Measurements from ENCODE around the gene CST6.

CST6 gene

GRCh38 chr11:65979261-65979759 is 32.5 kb upstream of the CST6 start:
- TF ChIP-seq, protein P1, sequence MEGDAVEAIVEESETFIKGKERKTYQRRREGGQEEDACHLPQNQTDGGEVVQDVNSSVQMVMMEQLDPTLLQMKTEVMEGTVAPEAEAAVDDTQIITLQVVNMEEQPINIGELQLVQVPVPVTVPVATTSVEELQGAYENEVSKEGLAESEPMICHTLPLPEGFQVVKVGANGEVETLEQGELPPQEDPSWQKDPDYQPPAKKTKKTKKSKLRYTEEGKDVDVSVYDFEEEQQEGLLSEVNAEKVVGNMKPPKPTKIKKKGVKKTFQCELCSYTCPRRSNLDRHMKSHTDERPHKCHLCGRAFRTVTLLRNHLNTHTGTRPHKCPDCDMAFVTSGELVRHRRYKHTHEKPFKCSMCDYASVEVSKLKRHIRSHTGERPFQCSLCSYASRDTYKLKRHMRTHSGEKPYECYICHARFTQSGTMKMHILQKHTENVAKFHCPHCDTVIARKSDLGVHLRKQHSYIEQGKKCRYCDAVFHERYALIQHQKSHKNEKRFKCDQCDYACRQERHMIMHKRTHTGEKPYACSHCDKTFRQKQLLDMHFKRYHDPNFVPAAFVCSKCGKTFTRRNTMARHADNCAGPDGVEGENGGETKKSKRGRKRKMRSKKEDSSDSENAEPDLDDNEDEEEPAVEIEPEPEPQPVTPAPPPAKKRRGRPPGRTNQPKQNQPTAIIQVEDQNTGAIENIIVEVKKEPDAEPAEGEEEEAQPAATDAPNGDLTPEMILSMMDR (IDR thresholded peaks at IDR 0.05; ENCODE audit: low read depth, low read length) = no peak
- no peak for DNase-seq (ENCODE audit: extremely low read depth, low read depth)

- TF ChIP-seq, protein P1 (IDR thresholded peaks at IDR 0.05; ENCODE audit: low read depth, low read length) = no peak
- no peak for DNase-seq (ENCODE audit: extremely low read depth, low read depth)
Measured at GRCh38 chr11:65981101-65981740, 30.6 kb upstream of the CST6 start.

DNA sequence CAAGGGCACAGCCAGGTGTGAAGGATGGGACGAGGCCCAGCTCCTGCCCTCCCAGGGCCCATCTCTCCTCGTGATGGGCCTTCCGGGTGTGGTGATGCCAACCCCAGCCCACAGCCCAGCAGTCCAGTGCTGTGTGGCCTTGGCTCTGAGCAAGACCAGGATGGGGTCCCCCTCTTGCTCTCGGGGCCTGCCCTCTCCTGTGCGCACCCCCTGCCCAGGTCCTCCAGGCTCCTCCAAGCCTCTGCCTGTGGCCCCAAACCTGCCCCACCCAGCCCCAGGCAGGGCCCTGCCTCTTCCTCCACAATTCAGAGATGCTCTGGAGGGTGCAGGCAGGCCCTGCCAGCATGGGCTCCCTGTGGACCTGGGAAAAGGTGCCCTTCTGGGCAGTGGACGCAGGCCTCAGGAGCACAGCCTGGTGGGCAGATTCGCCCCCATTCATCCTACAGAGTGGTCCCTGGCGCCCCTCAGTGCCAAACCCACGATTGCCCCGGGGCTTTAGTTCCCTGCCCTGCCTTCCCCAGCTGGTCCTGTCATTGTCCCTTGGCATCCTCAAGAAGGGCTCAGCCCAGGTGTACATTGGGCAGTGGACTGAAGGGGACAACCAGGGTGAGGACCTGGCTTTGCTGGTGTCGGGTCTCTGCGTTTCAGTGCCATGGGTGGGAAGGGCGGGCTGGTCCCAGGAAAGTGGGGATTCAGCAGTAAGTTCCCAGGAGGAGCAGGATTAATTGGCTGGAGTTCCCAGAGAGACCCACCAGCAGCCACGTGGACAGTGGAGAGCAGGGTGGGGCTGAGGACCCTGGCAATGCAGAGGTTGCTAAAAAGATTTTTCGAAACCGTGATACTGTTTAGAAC is 29.6 kb upstream of the CST6 start:
- TF ChIP-seq, protein P1 (IDR thresholded peaks at IDR 0.05; ENCODE audit: low read depth, low read length) = no peak
- DNase-seq (ENCODE audit: extremely low read depth, low read depth) = no peak

- no peak for DNase-seq (ENCODE audit: extremely low read depth, low read depth)
- TF ChIP-seq, protein P1 (IDR thresholded peaks at IDR 0.05; ENCODE audit: low read depth, low read length) = no peak
Measured at GRCh38 chr11:65982824-65983588, 28.8 kb upstream of the CST6 start.

- DNase-seq (ENCODE audit: extremely low read depth, low read depth) = no peak
- TF ChIP-seq, protein P1 (IDR thresholded peaks at IDR 0.05; ENCODE audit: low read depth, low read length) = no peak
Measured at GRCh38 chr11:65983589-65983987, 28.2 kb upstream of the CST6 start.

DNA sequence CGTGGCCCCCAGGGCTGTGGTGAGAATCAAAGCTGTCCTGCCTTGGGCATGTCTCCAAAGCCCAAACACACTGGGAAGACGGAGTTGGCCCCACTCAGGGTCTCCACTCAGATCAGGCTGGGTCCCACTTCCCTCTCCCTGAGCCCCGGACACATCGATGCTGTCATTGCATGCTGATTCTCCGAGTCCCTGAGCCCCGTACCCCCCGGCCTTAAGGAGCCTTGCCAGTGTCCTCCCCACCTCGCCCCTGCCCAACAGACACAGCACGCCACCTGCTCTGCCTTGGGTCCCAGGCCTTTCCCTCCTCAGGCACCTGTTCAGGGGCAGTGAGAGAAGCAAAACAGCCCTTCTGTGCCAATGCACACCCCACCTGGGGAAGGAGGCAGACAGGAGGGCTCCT is 24.5 kb upstream of the CST6 start:
- TF ChIP-seq, protein P1 (IDR thresholded peaks at IDR 0.05; ENCODE audit: low read depth, low read length) = no peak

More for the DNA sequence above, 24.5 kb upstream of the CST6 start:
- no peak for DNase-seq (ENCODE audit: extremely low read depth, low read depth)
